Superior temporal gyrus (tissue), 1 donor: ENCODE data around the gene STXBP5L.
"Not testable (repeated sequence)": the region's sequence is repeated elsewhere in the genome, so short reads cannot be mapped to it uniquely, and the experiment has no call there.

Source experiments
- DNase-seq: peaks from one replicate; pipeline ENCODE4 v3.0.0-alpha.2; 2016; ENCODE audit errors: extremely low spot score

Gene STXBP5L

GRCh38 chr3:121018917-121019321, 110.9 kb downstream of the STXBP5L start:
- DNase-seq, result no peak

GRCh38 chr3:121063628-121064027, 155.6 kb downstream of the STXBP5L start:
- DNase-seq, result no peak

- DNase-seq, result no peak
These were observed 156.1 kb downstream of the STXBP5L start for GRCh38 chr3:121064121-121064520.

- DNase-seq, result no peak
These were observed 164.1 kb downstream of the STXBP5L start for GRCh38 chr3:121072133-121072532.

- DNase-seq, result no peak
These were observed 165.0 kb downstream of the STXBP5L start for GRCh38 chr3:121073011-121073410.

- DNase-seq, result no peak
These were observed 167.2 kb downstream of the STXBP5L start for GRCh38 chr3:121075191-121075590.

- DNase-seq, result not testable (repeated sequence)
These were observed 170.5 kb downstream of the STXBP5L start for GRCh38 chr3:121078378-121079101.

- no peak for DNase-seq
These were observed 188.9 kb downstream of the STXBP5L start for GRCh38 chr3:121096953-121097352.

- DNase-seq, result not testable (repeated sequence)
These were observed 203.1 kb downstream of the STXBP5L start for GRCh38 chr3:121111086-121111485.

- no peak for DNase-seq
These were observed 204.1 kb downstream of the STXBP5L start for GRCh38 chr3:121111914-121112612.

- DNase-seq, result no peak
These were observed 218.2 kb downstream of the STXBP5L start for GRCh38 chr3:121126033-121126706.

- no peak for DNase-seq
These were observed 218.7 kb downstream of the STXBP5L start for GRCh38 chr3:121126707-121127035.

- DNase-seq, result no peak
These were observed 244.6 kb downstream of the STXBP5L start for GRCh38 chr3:121152573-121152972.

- no peak for DNase-seq
These were observed 245.8 kb downstream of the STXBP5L start for GRCh38 chr3:121153851-121154250.

- DNase-seq, result no peak
These were observed 247.0 kb downstream of the STXBP5L start for GRCh38 chr3:121155028-121155427.

GRCh38 chr3:121165397-121165837, 257.4 kb downstream of the STXBP5L start:
- DNase-seq, result no peak

GRCh38 chr3:121167374-121168139, 259.6 kb downstream of the STXBP5L start:
- no peak for DNase-seq

GRCh38 chr3:121175083-121175482, 267.1 kb downstream of the STXBP5L start:
- no peak for DNase-seq

GRCh38 chr3:121190626-121191025, 282.6 kb downstream of the STXBP5L start:
- DNase-seq, result not testable (repeated sequence)

GRCh38 chr3:121202573-121202972, 294.6 kb downstream of the STXBP5L start:
- DNase-seq, result no peak

- no peak for DNase-seq
These were observed 315.1 kb downstream of the STXBP5L start for GRCh38 chr3:121223116-121223515.

- DNase-seq, result no peak
These were observed 321.0 kb downstream of the STXBP5L start for GRCh38 chr3:121228971-121229370.
